HG02852 (cell line): ENCODE results near the gene CNST.
"Not testable (repeated sequence)": the region's sequence is repeated elsewhere in the genome, so short reads cannot be mapped to it uniquely, and the experiment has no call there.

Experiments
- ATAC-seq: cut with Tn5 transposase; IDR thresholded peaks from one replicate; pipeline ENCODE4 v1.9.1; 2021; ENCODE audit warnings: mild to moderate bottlenecking, moderate library complexity; ENCODE audit not compliant: unreplicated experiment

Gene CNST

DNA sequence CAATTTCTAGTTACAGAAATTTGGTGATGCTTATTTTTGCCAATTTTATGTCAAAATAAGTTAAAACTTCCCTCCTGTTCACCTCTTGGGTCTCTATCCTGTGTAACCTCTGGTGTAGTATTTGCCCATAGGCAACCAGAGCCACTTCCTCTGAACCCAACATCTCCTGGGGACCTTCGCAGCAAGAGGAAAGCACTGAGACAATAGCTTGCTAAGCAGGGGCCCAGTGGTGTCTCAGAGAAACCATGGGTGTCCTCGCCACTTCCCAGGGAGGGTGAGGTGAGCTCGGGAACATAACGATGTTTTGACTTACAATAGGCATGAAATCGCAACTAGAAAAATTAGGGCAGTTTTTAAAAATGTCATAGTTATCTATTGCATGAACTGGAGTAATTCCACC, 101.5 kb downstream of the CNST start:
- ATAC-seq = no peak

DNA sequence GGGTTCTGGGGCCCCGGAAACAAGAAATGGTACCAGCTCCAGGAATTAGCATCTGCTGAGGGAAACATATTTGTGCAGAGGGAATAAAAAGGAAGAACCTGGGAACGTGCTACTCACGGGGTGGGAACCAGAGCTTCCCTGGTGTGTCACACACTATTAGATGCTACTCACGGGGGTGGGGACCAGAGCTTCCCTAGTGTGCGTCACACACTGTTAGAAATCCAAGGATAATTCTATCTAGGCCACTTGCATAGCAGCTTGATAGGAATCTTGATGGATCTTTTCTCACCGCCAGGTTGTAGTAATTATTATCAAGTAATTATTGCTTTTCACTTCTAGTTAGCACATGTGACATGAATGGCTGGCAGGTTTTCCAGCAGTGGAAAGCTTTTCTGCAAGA, 103.4 kb downstream of the CNST start:
- ATAC-seq = no peak

DNA sequence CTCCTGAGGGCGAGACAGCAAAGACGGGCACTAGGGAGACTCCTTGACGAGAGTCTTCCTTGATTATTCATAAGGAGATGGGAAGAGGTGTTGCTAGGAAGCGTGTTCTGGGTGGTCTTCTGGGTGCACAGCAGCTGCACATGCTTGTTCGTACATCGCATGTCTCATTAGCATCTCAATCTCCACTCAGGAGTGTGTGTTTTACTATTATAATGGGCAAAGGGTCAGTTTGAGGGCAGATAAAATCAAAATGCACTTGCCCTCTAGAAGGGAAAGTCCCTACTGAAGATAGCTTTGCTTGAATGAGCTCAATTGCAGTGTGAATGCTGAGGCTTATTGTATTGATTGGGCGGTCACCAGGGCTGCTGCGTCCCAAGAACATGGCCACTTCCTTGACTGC, 107.8 kb downstream of the CNST start:
- ATAC-seq = no peak

DNA sequence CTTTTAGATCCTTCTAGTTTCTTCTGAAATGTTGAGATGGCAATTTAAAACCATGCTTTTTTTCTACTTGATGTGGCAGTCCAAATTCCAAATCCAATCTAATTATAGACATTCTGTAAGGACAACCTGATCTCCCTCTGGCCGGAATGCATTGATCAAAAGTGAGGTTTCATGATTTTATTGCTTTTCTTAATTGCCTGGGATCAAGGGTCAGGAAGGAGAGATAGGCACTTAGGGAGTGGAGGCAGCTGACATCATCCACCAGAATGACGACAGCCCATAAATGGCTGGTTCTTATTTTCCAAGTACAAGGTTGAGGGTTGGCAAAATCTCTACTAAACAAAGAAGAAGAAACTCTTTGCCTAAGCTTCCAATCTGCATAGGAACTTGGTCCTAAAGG, 111.6 kb downstream of the CNST start:
- no peak for ATAC-seq

DNA sequence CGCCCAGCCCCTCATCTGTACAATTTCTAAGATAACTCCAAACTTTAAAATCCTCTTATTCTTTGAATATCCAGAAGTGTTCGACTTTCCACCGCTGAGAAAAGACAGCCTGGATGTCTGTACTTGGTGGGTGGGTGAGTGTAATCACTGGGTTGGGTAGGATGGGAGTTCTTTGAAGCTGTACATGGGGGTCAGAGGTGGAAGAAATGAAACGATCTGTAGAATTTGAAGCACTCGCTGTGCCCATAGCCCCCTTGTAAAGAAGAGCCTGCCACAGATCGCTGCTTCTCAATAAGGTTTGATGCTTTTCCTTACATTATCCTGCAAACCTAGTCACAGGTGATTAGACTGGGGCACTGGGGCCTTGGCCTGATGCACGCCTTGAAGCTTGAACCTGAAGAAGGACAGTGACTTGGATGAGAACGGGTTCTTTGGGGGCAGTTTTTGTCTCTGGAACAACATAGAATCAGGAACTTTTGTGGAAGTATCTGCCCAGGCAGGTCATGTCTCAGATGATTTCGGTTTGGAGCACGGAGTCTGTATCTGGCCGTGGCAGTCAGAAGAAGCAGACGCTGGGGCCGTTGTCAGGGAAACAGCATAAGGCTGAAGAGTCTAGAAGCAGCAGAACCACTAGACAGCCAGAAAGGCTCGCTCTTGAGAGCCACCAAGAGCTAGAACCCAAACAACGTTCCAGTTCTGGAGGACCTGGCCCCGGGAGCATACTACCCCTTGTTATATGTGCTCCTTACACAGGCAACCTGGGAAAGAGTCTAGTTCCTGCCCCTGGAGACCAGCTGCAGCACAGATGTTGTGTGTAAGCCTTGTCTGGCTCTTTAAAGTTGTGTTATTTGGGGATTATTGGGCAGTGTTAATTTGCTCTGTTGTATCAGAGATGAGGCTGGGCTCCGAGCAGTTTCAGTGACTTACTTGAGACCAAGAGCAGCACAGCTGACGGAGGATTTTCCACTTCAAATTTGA, 112.8 kb downstream of the CNST start:
- ATAC-seq = no peak

DNA sequence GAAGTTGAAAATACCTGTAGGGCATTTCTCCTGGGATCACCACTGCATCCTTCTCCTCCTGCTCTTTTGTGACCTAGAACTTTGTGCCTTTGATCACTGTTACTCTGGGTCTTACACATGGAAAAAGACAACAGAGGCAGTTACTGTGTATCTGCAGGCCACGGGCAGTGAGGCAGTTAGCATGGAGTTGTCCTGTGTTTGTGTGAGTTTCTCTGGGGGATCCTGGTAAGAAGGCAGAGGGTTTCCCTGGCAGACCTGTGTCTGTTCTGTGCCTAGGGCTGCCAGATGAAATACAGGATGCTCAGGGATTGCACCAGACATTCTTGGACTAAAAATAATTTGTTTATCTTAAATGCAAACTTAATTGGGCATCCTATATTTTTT, 113.5 kb downstream of the CNST start:
- ATAC-seq = no peak

DNA sequence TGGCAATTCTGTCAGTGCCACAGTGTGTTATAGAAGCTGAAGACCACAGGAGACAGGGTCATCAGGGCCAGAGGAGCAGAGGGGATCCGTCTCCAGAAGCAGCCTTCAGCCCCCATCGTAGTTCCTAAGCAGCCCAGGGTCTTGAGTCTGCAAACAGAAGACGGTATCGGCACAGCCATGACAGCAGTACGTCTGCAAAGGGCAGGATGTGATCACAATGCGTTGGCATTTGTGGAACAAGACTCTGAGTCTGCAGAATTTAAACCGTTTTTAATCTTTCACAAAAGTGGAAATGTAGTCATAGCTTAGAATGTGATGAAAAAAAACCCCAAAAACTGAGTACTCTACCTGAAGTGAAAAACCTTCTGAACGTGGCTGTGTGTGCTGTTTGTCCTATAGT, 113.9 kb downstream of the CNST start:
- no peak for ATAC-seq

DNA sequence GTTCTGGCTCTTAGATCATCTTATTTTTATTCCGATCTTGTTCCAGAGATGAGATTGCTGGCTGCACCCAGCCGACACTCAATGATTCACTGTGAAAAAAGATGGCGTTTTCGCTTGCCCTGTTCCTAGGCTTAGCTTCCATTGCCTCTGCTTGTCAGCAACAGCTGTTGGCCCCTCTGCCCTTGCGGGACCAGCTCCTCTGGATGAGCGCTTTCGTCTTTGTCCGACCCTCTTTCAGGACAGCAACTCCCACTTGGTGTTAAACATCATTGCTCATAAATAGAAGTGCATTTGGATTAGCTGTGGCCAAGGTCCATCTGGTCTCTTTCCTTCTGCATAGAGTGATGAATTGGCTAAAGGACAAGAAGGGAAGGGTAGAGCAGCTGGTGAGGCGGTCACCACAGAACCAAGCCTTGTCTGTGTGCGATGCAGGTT, 114.5 kb downstream of the CNST start:
- ATAC-seq = no peak

- no peak for ATAC-seq
These were observed 115.9 kb downstream of the CNST start for GRCh38 chr1:246681900-246682895.

DNA sequence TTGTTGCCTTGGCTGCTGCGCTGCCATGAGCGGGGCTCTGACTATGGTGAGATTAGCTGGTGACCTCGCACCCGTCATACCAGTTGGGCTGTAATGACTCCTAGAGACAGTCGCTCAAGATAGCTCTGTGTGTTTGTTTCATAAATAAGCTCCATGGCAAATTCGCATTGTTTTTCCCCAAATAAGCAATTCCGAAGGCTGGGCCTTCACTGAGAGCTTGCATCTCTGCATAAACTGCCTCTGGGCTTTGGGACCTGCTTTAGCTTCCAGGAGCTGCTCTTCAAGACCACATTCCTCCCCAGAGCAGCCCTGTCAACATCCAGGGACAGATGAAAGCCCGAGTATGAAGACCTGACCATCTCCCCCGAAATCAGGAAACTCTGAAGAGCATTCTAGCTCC, 117.3 kb downstream of the CNST start:
- ATAC-seq = no peak

GRCh38 chr1:246687002-246687401, 120.7 kb downstream of the CNST start:
- no peak for ATAC-seq

GRCh38 chr1:246689409-246690008, 123.3 kb downstream of the CNST start:
- peak; percentile 95 for ATAC-seq

GRCh38 chr1:246690100-246690499, 123.8 kb downstream of the CNST start:
- no peak for ATAC-seq

GRCh38 chr1:246691622-246692495, 125.6 kb downstream of the CNST start:
- no peak for ATAC-seq

- not testable (repeated sequence) for ATAC-seq
These were observed 128.1 kb downstream of the CNST start for GRCh38 chr1:246694213-246694895.

DNA sequence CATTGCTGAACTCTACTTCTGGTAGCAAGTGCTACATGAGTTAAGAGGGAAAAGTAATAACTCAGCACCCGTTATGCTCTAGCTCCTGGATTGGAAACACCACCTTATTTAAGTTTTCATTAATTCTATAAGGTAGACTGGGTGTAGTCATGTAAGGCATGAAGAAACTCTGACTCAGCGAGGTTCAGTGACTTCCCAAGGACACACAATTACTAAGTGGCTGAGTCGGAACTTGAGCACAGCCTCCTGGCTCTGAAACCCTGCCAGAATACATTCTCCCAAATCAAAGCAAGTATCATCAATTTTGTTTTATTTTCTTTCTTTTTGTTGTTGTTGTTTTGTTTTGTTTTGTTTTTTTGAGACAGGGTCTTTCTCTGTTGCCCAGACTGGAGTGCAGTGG, 128.9 kb downstream of the CNST start:
- no peak for ATAC-seq

GRCh38 chr1:246695666-246696065, 129.4 kb downstream of the CNST start:
- no peak for ATAC-seq

DNA sequence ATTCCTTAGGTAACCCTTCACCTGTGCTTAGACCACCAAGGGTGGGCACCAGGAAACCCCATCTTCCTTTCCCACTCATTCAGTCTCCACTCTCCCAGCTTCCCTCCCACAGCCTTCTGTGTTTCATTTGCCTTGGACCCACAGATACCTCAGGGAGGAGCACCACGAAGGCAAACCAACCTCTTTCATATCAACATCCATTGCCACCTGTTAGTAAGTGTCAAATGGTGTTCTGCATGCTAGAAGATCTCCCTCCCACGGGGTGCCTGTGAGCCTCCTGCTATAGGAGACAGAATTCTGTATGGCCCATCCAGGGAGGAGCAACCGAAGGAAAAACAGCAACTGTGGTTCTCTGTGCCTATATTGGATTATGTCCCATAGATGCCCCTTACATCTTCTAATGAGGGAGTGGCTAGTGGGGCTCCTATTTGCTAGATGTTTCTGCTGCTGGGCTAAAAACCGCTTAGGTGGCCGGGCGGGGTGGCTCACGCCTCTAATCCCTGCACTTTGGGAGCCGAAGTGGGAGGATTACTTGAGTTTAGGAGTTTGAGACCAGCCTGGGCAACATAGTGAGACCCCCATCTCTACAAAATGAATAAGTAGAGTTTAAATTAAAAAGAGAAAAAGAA, 132.3 kb downstream of the CNST start:
- ATAC-seq = no peak

GRCh38 chr1:246699095-246699735, 133.0 kb downstream of the CNST start:
- peak; percentile 94 for ATAC-seq
